IMR-90 (cell line): ENCODE data around the gene KRTAP4-3. TPM values are rescaled to one million over a fixed set of nuclear protein-coding genes. Genes with fewer than 3 reads are reported as not detected.

Experiments used
- ATAC-seq: fragments of 200-7000 bp; cut with Tn5 transposase; 2 replicates; pipeline ENCODE4 v1.9.1; 2020; ENCODE audit warnings: low read depth, mild to moderate bottlenecking, moderate library complexity
- BruUV-seq: library from RNA; stranded (reverse); fragments of 400-500 nt; replicated peaks from 2 replicates; lab custom pipeline; 2021; lab: Mats Ljungman, UMichigan
- CTCF ChIA-PET: fragments of 300-600 bp; formaldehyde crosslinking; extraction: SDS; loops from one replicate; lab custom pipeline; 2021; ENCODE audit warnings: antibody characterized with exemption; lab: Yijun Ruan, JAX
- POLR2A ChIA-PET: fragments of 300-600 bp; sonication (Branson Sonifier 250); formaldehyde crosslinking; loops from one replicate; lab custom pipeline; 2022; ENCODE audit warnings: antibody characterized with exemption; ENCODE audit not compliant: unreplicated experiment; lab: Charles Lee
- DNase-seq: peaks from one replicate; pipeline ENCODE4 v3.0.0; 2013
- H2AFZ ChIP-seq: replicated peaks from 2 replicates; pipeline ENCODE3; 2013; ENCODE audit warnings: low read length, mild to moderate bottlenecking; ENCODE audit not compliant: poor library complexity
- H2AK5ac ChIP-seq: 2 replicates; pipeline ENCODE4 v1.6.1; 2013; ENCODE audit warnings: low read depth, low read length, inconsistent platforms
- H2AK9ac ChIP-seq: replicated peaks from 2 replicates; pipeline ENCODE3; 2013; ENCODE audit warnings: mild to moderate bottlenecking, low read depth, low read length, moderate library complexity; ENCODE audit not compliant: poor library complexity
- H2BK120ac ChIP-seq: 2 replicates; pipeline ENCODE4 v1.6.1; 2013; ENCODE audit warnings: low read depth, low read length, inconsistent platforms
- H2BK15ac ChIP-seq: 3 replicates; pipeline ENCODE4 v1.6.1; 2013; ENCODE audit warnings: low read depth, low read length, inconsistent platforms
- H2BK20ac ChIP-seq: 2 replicates; pipeline ENCODE4 v1.6.1; 2013; ENCODE audit warnings: low read depth, mild to moderate bottlenecking, inconsistent platforms, low read length, moderate library complexity
- H2BK5ac ChIP-seq: 2 replicates; pipeline ENCODE4 v1.6.1; 2013; ENCODE audit warnings: mild to moderate bottlenecking, low read depth, low read length, inconsistent platforms; ENCODE audit not compliant: poor library complexity, severe bottlenecking
- H3K14ac ChIP-seq: replicated peaks from 2 replicates; pipeline ENCODE4 v1.6.1; 2013; ENCODE audit warnings: low read depth, low read length, inconsistent platforms
- H3K18ac ChIP-seq: 2 replicates; pipeline ENCODE4 v1.6.1; 2013; ENCODE audit warnings: low read depth, low read length, control low read depth
- H3K23ac ChIP-seq: 2 replicates; pipeline ENCODE4 v1.6.1; 2013; ENCODE audit warnings: low read depth, low read length, inconsistent platforms
- H3K27ac ChIP-seq: 2 replicates; pipeline ENCODE4 v1.5.1; 2013; ENCODE audit warnings: mild to moderate bottlenecking, control low read depth, low read length; ENCODE audit not compliant: insufficient read depth
- H3K27me3 ChIP-seq: 2 replicates; pipeline ENCODE4 v1.6.1; 2013; ENCODE audit warnings: low read length; ENCODE audit not compliant: control insufficient read depth, insufficient read depth
- H3K36me3 ChIP-seq: 2 replicates; pipeline ENCODE4 v1.6.1; 2013; ENCODE audit warnings: low read length, mixed read lengths; ENCODE audit not compliant: control insufficient read depth, insufficient read depth
- H3K4ac ChIP-seq: 2 replicates; pipeline ENCODE4 v1.6.1; 2013; ENCODE audit warnings: low read depth, low read length, inconsistent platforms
- H3K4me1 ChIP-seq: 2 replicates; pipeline ENCODE4 v1.6.1; 2013; ENCODE audit warnings: low read length, mixed read lengths; ENCODE audit not compliant: control insufficient read depth, insufficient read depth
- H3K4me2 ChIP-seq: 2 replicates; pipeline ENCODE4 v1.6.1; 2013; ENCODE audit warnings: low read depth, mild to moderate bottlenecking, control low read depth, low read length, moderate library complexity
- H3K4me3 ChIP-seq: 2 replicates; pipeline ENCODE4 v1.5.1; 2013; ENCODE audit warnings: low read depth, mild to moderate bottlenecking, control low read depth, low read length, moderate library complexity; ENCODE audit not compliant: insufficient read depth
- H3K56ac ChIP-seq: 2 replicates; pipeline ENCODE4 v1.6.1; 2013; ENCODE audit warnings: low read length, inconsistent platforms; ENCODE audit not compliant: insufficient read depth; ENCODE audit errors: extremely low read depth
- H3K79me1 ChIP-seq, 2 experiments: 2 replicates each; pipeline ENCODE4 v1.6.1; 2013; ENCODE audit warnings: low read length in 2 of 2, inconsistent platforms in 1 of 2, low read depth in 1 of 2
- H3K9ac ChIP-seq: 2 replicates; pipeline ENCODE4 v1.6.1; 2013; ENCODE audit warnings: low read depth, low read length, control low read depth
- H3K9me1 ChIP-seq: 2 replicates; pipeline ENCODE4 v1.6.1; 2013; ENCODE audit warnings: low read length, inconsistent platforms; ENCODE audit not compliant: insufficient read depth
- H3K9me3 ChIP-seq: 2 replicates; pipeline ENCODE4 v1.6.1; 2013; ENCODE audit warnings: low read length; ENCODE audit not compliant: control insufficient read depth, insufficient read depth
- H4K20me1 ChIP-seq: 2 replicates; pipeline ENCODE4 v1.6.1; 2013; ENCODE audit warnings: low read length, inconsistent platforms; ENCODE audit not compliant: insufficient read depth
- H4K5ac ChIP-seq: 2 replicates; pipeline ENCODE4 v1.6.1; 2013; ENCODE audit warnings: mild to moderate bottlenecking, low read depth, low read length, control low read depth
- H4K8ac ChIP-seq, 2 experiments: 2 replicates each; pipeline ENCODE4 v1.6.1; 2013; ENCODE audit warnings: low read depth in 2 of 2, low read length in 2 of 2, control low read depth in 1 of 2, inconsistent platforms in 1 of 2
- H4K91ac ChIP-seq: 2 replicates; pipeline ENCODE4 v1.6.1; 2013; ENCODE audit warnings: low read depth, low read length, inconsistent platforms; ENCODE audit not compliant: insufficient read depth
- BHLHE40 ChIP-seq: fragments of 150-350 bp; IDR thresholded peaks from 2 replicates; pipeline ENCODE4 v1.6.1; 2016; ENCODE audit warnings: mild to moderate bottlenecking, low read depth, low read length
- CHD1 ChIP-seq: IDR thresholded peaks from 2 replicates; pipeline ENCODE4 v1.6.1; 2012; ENCODE audit warnings: low read depth, low read length, improper control_type of control experiment
- MXI1 ChIP-seq: IDR thresholded peaks from 2 replicates; pipeline ENCODE4 v1.6.1; 2012; ENCODE audit warnings: low read depth, mild to moderate bottlenecking, low read length, moderate library complexity, borderline replicate concordance
- RCOR1 ChIP-seq: IDR thresholded peaks from 2 replicates; pipeline ENCODE4 v1.6.1; 2012; ENCODE audit warnings: mild to moderate bottlenecking, low read length, improper control_type of control experiment; ENCODE audit not compliant: insufficient replicate concordance
- SMC3 ChIP-seq: fragments of 150-350 bp; IDR thresholded peaks from 2 replicates; pipeline ENCODE4 v1.6.1; 2016; ENCODE audit warnings: low read depth, mild to moderate bottlenecking, antibody characterized with exemption, low read length, moderate library complexity
- USF2 ChIP-seq: fragments of 150-350 bp; IDR thresholded peaks from 2 replicates; pipeline ENCODE4 v1.6.1; 2017; ENCODE audit warnings: mild to moderate bottlenecking, antibody characterized with exemption, low read length, low read depth
- WGBS, 2 experiments: methylation state at CpG; one replicate each; pipeline versions ENCODE4 v1.1.5 to v1.1.7; 2013; ENCODE audit warnings: missing lambda C conversion rate in 2 of 2; ENCODE audit not compliant: insufficient read length in 1 of 2; ENCODE audit errors: extremely low coverage in 2 of 2; 5-methylcytosine and 5-hydroxymethylcytosine counted together
- dilution Hi-C: fragments of 300-500 bp; cut with HindIII; formaldehyde crosslinking; loops from one replicate; pipeline ENCODE4 v1.14.3; 2018; ENCODE audit warnings: low sequenced_read_pairs; ENCODE audit not compliant: unreplicated experiment
- in situ Hi-C: fragments of 300-500 bp; cut with MboI; formaldehyde crosslinking; loops from 3 replicates; pipeline ENCODE4 v1.14.3; 2019; ENCODE audit warnings: low sequenced_read_pairs, inconsistent platforms, mixed read lengths
- intact Hi-C: fragments of 100-400 bp; cut with micrococcal nuclease; formaldehyde crosslinking; loops from 2 replicates; pipeline ENCODE4 v1.10.0; 2022
- polyA plus RNA-seq, 3 experiments: library from polyadenylated mRNA; depleted of rRNA; stranded (reverse); fragments of >200 nt; gene quantifications; 2 replicates each; pipeline ENCODE4 v1.2.3, GENCODE V29; 2012; ENCODE audit warnings: low replicate concordance in 1 of 3
- total RNA-seq: library from RNA; depleted of rRNA; stranded (reverse); fragments of >200 nt; gene quantifications from 2 replicates; pipeline ENCODE4 v1.2.3, GENCODE V29; 2012

Gene KRTAP4-3
- total and polyA plus RNA-seq, 2 of the 4 experiments (the other 2 are of a cell fraction), result not detected

GRCh38 chr17:41199421-41200078, 31.5 kb upstream of the KRTAP4-3 start:
- intact Hi-C loops, result no loop called here

More at GRCh38 chr17:41199421-41200078, 31.5 kb upstream of the KRTAP4-3 start:
- Histone ChIP-seq H3K4me1 (no peaks in the 10 kb centered on the region), H3K79me1 (no peaks in the 10 kb centered on the region), H4K91ac (no peak overlapping the region), H3K4me3 (no peak overlapping the region), H2AK9ac (no peak overlapping the region), H3K27me3 (no peaks in the 10 kb centered on the region), H3K4ac (no peak overlapping the region), H3K9me1 (no peaks in the 10 kb centered on the region), H3K14ac (no peak overlapping the region), H4K5ac (no peak overlapping the region), H3K27ac (no peak overlapping the region), H2BK20ac (no peak overlapping the region), H3K9ac (no peak overlapping the region), H3K4me2 (no peak overlapping the region), H2AFZ (no peak overlapping the region), H2BK15ac (no peak overlapping the region), H2BK5ac (no peak overlapping the region), H3K36me3 (no peaks in the 10 kb centered on the region), H3K18ac (no peak overlapping the region), H3K23ac (no peak overlapping the region), H3K9me3 (no peaks in the 10 kb centered on the region), H2AK5ac (no peak overlapping the region), H3K56ac (no peak overlapping the region), H4K8ac (no peak overlapping the region), H4K20me1 (no peaks in the 10 kb centered on the region), H2BK120ac (no peak overlapping the region)
- dilution Hi-C loops, result no loop called here
- WGBS, 2 experiments, result 60% methylated on average over 2 of the region's 5 CpGs; no CpG with 5 or more reads in 1 of the 2 experiments
- DNase-seq (no peak), ATAC-seq (no peak)
- no TSS peak for BruUV-seq
- TF ChIP-seq BHLHE40 (no peak), MXI1 (no peak), USF2 (no peak), RCOR1 (no peak), SMC3 (no peak), CHD1 (no peak)
- ChIA-PET POLR2A (no interaction called here), CTCF (interaction anchor here (1.0 kb wide), 1 partner anchor 9 kb away, joined by 3 read pairs; no protein-coding TSS in a partner anchor)
- in situ Hi-C loops, result no loop called here
